ENCODE measurements around the gene RPS6KA2.

- no peak for TF ChIP-seq CTCF (IDR thresholded peaks at IDR 0.05)
- TF ChIP-seq POLR2A (IDR thresholded peaks at IDR 0.05): no peak
These were observed 188.7 kb downstream of the RPS6KA2 start for GRCh38 chr6:166438211-166438861.
